Prostate gland (tissue), 2 donors: Measurements from ENCODE around the gene SLC51A.

Source experiments
- CTCF ChIP-seq, 4 experiments: fragments of 200-600 bp in 2 of 4; fragments of 450-650 bp in 2 of 4; sonication (generic) in 2 of 4; IDR thresholded peaks; 1 replicate in 3 of 4; 2 replicates in 1 of 4; pipeline ENCODE4 v1.5.1; 2016 to 2019; ENCODE audit warnings: antibody characterized with exemption in 4 of 4, mild to moderate bottlenecking in 2 of 4, moderate library complexity in 2 of 4
- POLR2AphosphoS5 ChIP-seq: sonication (generic); formaldehyde crosslinking; IDR thresholded peaks from one replicate; pipeline ENCODE4 v1.6.1; 2017; ENCODE audit warnings: antibody characterized with exemption

GRCh38 chr3:196260784-196261183 is 44.5 kb downstream of the SLC51A start:
- TF ChIP-seq POLR2AphosphoS5 (no peak), CTCF (IDR thresholded peaks at IDR 0.05) (no peak)
